ENCODE data around the gene GNAS. TPM values are rescaled to one million over a fixed set of nuclear protein-coding genes. Genes with fewer than 3 reads are reported as not detected.

GNAS gene
- total and polyA plus RNA-seq, 8 donors = 723 to 2,039 (median 1,898) TPM

DNA sequence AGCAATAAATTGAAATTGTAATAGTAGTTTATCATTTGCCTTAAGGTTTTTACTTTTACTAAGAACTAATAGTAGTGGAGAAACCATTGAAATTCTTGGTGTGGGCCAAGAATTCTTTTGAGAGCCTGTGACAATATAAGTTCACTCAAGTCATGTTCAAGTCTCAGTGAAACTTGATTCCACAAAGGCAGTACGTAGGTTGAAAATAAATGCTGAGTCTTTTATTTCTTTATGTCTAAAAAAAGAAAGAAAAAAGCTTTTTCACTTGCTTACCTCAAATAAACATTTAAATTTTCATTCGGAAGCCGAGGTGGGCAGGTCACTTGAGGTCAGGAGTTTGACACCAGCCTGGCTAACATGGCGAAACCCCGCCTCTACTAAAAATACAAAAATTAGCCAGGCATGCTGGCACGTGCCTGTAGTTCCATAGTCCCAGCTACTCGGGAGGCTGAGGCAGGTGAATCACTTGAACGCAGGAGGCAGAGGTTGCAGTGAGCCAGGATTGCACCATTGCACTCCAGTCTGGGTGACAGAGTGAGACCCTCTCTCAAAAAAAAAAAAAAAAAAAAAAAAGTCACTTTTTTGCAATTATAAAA lies 70.7 kb downstream of the GNAS start:
- Histone ChIP-seq H3K27me3 (no peaks in the 10 kb centered on the region), H3K9me3 (no peaks in the 10 kb centered on the region), H3K4me3 (no peak overlapping the region), H3K27ac (no peak overlapping the region), H3K4me1 (no peaks in the 10 kb centered on the region), H3K36me3 (no peaks in the 10 kb centered on the region)
- TF ChIP-seq, protein P1, sequence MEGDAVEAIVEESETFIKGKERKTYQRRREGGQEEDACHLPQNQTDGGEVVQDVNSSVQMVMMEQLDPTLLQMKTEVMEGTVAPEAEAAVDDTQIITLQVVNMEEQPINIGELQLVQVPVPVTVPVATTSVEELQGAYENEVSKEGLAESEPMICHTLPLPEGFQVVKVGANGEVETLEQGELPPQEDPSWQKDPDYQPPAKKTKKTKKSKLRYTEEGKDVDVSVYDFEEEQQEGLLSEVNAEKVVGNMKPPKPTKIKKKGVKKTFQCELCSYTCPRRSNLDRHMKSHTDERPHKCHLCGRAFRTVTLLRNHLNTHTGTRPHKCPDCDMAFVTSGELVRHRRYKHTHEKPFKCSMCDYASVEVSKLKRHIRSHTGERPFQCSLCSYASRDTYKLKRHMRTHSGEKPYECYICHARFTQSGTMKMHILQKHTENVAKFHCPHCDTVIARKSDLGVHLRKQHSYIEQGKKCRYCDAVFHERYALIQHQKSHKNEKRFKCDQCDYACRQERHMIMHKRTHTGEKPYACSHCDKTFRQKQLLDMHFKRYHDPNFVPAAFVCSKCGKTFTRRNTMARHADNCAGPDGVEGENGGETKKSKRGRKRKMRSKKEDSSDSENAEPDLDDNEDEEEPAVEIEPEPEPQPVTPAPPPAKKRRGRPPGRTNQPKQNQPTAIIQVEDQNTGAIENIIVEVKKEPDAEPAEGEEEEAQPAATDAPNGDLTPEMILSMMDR (IDR thresholded peaks at IDR 0.05) = no peak
- ATAC-seq = peak; percentile 63
- intact Hi-C loops (cut with DNase I) = no loop called here
- DNase-seq = no peak

DNA sequence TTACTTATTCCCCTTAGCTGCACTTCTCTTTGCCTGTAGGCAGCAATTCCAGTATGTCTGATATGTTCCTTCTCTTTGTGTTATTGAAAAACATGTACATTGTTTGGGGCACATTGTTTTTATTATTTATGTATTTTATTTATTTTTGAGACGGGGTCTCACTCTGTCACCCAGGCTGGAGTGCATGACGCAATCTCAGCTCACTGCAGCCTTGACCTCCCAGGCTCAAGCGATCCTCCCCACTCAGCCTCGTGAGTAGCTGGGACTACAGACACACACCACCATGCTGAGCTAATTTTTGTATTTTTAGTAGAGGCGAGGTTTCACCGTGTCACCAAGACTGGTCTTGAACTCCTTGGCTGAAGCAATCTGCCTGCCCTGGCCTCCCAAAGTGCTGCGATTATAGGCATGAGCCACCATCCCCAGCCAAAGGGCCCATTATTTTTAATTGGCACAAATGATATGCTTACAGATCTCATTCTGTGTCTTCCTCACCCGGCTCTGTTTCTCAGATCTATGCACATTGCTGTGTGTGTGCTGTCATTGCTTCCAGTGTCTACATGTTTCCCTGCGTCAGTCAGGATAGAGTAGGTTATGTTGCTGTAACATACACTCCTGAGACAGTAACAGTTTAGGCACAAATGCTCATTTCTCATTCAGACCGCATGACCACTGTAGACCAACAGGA lies 74.4 kb downstream of the GNAS start:
- Histone ChIP-seq H3K36me3 (no peaks in the 10 kb centered on the region), H3K4me1 (no peaks in the 10 kb centered on the region), H3K27me3 (no peaks in the 10 kb centered on the region), H3K4me3 (no peak overlapping the region), H3K9me3 (no peaks in the 10 kb centered on the region), H3K27ac (no peak overlapping the region)
- DNase-seq = no peak
- intact Hi-C loops (cut with DNase I) = no loop called here
- TF ChIP-seq, protein P1 (IDR thresholded peaks at IDR 0.05) = no peak
- no peak for ATAC-seq

DNA sequence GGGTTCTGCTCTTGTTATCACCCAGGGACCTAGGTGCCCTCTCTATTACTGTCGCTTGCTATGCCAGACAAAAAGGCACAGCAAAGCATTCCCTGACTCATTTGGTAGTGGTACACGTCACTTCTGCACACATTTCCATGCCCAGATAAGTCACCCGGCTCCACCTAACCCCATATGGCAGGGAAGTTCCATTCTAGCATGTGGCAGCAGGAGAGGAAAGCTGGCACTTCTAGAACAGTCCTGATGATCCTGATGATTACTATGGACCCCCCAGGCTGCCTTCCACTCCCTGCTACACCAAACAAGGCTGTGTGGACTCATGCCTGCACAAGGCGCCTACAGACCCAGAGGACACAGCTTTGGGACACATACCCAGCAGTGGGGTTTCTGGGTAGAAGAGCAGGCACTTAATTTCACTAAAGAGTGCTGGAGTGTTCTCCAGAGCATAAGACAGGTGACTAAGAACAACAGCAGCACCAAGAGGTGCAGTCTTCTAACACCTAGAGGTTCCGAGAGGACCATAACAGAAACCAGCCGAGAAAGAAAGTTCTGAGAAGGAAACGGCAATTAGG lies 75.1 kb downstream of the GNAS start:
- no peaks in the 10 kb centered on the region for H3K4me1 ChIP-seq
- intact Hi-C loops (cut with DNase I) = no loop called here
- H3K9me3 ChIP-seq = no peaks in the 10 kb centered on the region
- H3K4me3 ChIP-seq = no peak overlapping the region
- TF ChIP-seq, protein P1 (IDR thresholded peaks at IDR 0.05) = no peak
- peak; percentile 90 for ATAC-seq
- H3K27ac ChIP-seq = no peak overlapping the region
- no peaks in the 10 kb centered on the region for H3K36me3 ChIP-seq
- DNase-seq = no peak
- H3K27me3 ChIP-seq = no peaks in the 10 kb centered on the region

DNA sequence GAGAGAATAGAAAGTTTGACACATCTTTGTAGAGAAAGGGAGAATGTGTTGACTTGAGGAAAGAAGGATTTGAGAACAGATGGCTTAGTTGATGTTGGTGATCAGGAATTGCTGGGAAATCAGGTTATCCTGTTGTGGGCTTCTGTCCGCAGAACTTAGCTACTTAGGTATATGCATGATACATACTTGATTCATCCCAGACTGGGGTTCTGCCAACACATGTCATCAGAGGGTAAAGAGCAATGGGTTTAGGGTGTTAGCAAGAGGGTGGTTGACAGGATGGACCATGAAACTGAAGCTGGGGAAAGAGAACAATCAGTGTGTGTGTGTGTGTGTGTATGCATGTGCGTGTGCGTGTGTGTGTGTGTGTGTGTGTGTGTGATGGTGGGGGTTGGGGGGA lies 78.0 kb downstream of the GNAS start:
- Histone ChIP-seq H3K27ac (no peak overlapping the region), H3K36me3 (no peaks in the 10 kb centered on the region), H3K9me3 (no peaks in the 10 kb centered on the region), H3K27me3 (no peaks in the 10 kb centered on the region), H3K4me1 (no peaks in the 10 kb centered on the region), H3K4me3 (no peak overlapping the region)
- intact Hi-C loops (cut with DNase I) = no loop called here
- ATAC-seq = no peak
- no peak for DNase-seq
- TF ChIP-seq, protein P1 (IDR thresholded peaks at IDR 0.05) = no peak

DNA sequence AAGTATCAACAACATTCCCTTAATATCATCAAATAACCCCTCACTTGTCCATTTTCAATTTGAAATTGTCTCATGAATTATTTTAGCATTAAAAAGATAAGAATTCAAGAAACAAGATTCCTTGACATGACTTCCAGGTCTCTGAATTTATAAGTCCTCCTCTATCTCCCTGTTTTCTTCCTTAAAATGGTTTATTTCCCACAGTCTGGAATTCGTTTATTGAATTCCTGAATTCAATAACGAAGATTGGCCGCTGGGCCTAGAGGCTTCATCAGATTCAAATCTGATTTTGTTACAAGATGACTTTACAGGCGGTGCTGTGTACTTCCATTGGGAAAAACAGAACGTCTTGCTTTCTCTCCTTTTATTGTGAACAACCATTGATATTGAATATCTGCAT lies 79.7 kb downstream of the GNAS start:
- no peak for ATAC-seq
- Histone ChIP-seq H3K27me3 (no peaks in the 10 kb centered on the region), H3K36me3 (no peaks in the 10 kb centered on the region), H3K27ac (no peak overlapping the region), H3K4me1 (no peaks in the 10 kb centered on the region), H3K9me3 (no peaks in the 10 kb centered on the region), H3K4me3 (no peak overlapping the region)
- TF ChIP-seq, protein P1 (IDR thresholded peaks at IDR 0.05) = no peak
- no peak for DNase-seq
- intact Hi-C loops (cut with DNase I) = no loop called here

Measured in left lung (tissue), 10 donors.